HUES48 (cell line): Measurements from ENCODE around the gene VANGL1.
A peak's percentile ranks its signal among the peaks of the same experiment; 100 is the strongest.

Experiments
- H3K27ac ChIP-seq: one replicate; pipeline ENCODE4 v1.7.0; 2013; ENCODE audit warnings: low read depth, low read length, inconsistent platforms
- H3K27me3 ChIP-seq: 2 replicates; pipeline ENCODE4 v1.6.1; 2013; ENCODE audit warnings: mild to moderate bottlenecking, low read length; ENCODE audit not compliant: control insufficient read depth, insufficient read depth
- H3K36me3 ChIP-seq: 2 replicates; pipeline ENCODE4 v1.6.1; 2013; ENCODE audit warnings: low read length; ENCODE audit not compliant: control insufficient read depth, insufficient read depth
- H3K4me1 ChIP-seq: 2 replicates; pipeline ENCODE4 v1.6.1; 2013; ENCODE audit warnings: mild to moderate bottlenecking, low read length; ENCODE audit not compliant: control insufficient read depth, insufficient read depth
- H3K4me3 ChIP-seq: 2 replicates; pipeline ENCODE4 v1.5.1; 2013; ENCODE audit warnings: mild to moderate bottlenecking, low read depth, low read length
- H3K9ac ChIP-seq: 2 replicates; pipeline ENCODE4 v1.6.1; 2013; ENCODE audit warnings: mild to moderate bottlenecking, low read depth, low read length, moderate library complexity
- H3K9me3 ChIP-seq: 2 replicates; pipeline ENCODE4 v1.6.1; 2013; ENCODE audit warnings: low read length; ENCODE audit not compliant: control insufficient read depth, insufficient read depth

The VANGL1 gene

DNA sequence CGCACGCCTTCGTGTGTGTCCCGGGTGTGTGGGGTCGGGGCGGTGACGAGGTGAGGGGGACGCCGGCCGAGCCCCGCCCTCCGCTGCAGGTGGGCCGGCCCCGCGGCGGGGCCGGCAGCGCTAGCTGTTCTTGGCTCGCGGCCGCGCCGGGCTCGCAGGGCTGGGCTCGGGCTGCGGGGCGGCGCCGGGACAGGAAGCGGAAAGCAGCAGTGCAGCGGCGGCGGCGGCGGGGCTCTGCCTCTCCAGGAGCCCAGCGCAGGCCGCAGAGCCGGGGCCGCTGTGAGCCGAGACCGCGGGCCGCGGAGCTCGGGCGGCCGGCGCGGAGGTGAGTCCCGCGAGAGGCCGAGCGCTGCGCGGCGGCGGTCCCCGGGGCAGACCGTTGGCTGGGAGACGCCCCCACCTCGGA lies at the start of gene VANGL1:
TSS of gene VANGL1 (plus strand) at position 209 of the 406 bp plus-strand sequence. CDS start 9,444 bp downstream, outside the sequence.
- Histone ChIP-seq H3K27me3 (no peaks in the 10 kb centered on the region; the same call in 1 of the 2 replicates), H3K9me3 (0 out of 2 replicates have a peak, but pooled peaks cover 5% of the 10 kb centered on the region), H3K27ac (peak within 1 kb of the TSS; percentile 59), H3K4me3 (peak within 1 kb of the TSS; percentile 86), H3K4me1 (peaks cover 15% of the 10 kb centered on the region), H3K36me3 (no peaks in the 10 kb centered on the region), H3K9ac (peak within 1 kb of the TSS; percentile 70)

DNA sequence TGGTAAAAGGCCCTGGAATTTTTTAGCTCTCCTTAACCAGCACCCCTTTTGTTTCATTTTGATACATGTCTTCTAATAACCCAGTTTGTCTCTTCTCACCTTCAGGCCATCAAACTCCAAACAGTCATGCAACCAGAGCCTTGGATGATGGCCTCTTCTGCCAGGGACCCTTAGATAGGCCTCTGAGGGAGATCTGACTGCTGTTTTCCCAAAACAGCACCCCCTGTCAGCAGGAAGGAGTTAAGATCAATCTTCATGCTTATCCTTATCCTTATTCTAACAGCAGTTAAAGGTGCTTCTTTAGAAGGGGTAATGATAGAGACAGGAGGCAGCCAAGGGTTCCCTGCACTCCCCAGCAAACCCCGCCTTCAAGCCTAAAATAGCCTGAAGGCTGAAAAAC lies 49.5 kb upstream of the VANGL1 start:
- H3K4me3 ChIP-seq = no peak overlapping the region
- H3K4me1 ChIP-seq = 0 out of 2 replicates have a peak, but pooled peaks cover 3% of the 10 kb centered on the region
- peaks cover 11% of the 10 kb centered on the region for H3K9me3 ChIP-seq
- no peak overlapping the region for H3K9ac ChIP-seq
- no peak overlapping the region for H3K27ac ChIP-seq
- no peaks in the 10 kb centered on the region for H3K27me3 ChIP-seq
- no peaks in the 10 kb centered on the region for H3K36me3 ChIP-seq

DNA sequence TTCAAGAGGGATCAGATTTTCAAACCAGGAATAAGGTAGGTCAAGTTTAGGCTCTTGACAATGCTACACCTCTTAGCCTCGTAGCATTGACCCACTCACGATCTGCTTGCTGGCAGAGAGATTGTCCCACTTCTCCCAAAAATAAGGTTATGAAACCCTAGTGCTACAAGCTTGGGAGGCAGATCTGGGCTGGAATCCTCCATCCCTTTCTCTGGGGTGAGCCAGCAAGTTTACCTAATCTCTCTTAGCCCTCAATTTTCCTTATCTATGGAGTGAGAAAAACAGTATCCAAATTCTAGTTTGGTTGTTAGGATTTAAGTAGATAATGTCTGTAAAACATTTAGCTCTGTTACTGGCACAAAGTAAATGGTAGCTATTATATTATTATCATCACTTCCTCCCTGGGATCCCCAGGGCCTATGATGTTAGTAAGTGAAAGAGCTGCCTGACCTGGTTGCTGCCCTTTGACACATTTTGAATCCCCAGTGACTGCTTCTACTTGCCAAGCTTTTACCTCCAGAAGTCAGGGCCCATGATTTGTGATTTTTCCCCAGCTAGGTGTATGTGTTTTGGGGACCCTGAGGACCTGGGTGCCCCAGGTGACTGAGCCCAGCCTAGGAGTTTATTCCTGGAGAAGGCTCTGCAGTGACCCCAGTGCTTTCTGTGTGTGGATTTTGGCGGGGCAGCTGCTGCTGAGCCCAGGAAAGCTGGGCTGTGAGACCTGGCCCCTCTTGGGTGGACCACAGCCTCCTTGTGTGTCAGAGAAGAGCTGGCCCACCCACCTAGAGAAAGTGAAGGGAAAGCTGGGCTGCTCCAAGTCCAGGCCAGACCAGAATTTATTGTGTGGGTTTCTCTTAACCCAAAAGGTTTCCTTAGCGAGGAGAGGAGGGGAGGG lies 48.2 kb upstream of the VANGL1 start:
- no peak overlapping the region for H3K27ac ChIP-seq
- 0 out of 2 replicates have a peak, but pooled peaks cover 3% of the 10 kb centered on the region for H3K4me1 ChIP-seq
- H3K9me3 ChIP-seq = peaks cover 4% of the 10 kb centered on the region; the same call in 1 of the 2 replicates
- H3K9ac ChIP-seq = no peak overlapping the region
- H3K27me3 ChIP-seq = no peaks in the 10 kb centered on the region
- no peak overlapping the region for H3K4me3 ChIP-seq
- H3K36me3 ChIP-seq = no peaks in the 10 kb centered on the region

DNA sequence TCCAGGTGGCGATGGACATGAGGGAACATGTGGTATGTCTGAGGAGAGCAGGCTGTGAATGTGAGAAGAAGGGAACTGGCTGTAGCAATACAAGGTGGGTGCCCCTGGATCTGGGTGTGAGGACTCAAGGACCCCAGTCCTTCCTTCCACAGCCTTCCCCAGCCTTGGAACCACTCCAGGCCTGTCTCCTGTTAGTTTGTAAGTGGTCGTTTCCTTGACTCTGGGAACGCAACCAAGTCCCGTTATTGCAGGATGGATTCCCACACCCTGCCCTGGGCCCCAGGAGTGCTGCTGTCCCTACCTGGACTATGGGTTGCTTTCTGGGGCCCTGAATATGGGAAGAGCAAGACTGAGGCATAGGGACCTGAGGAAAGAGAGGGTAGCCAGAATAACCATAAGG lies 47.2 kb upstream of the VANGL1 start:
- Histone ChIP-seq H3K9me3 (no peaks in the 10 kb centered on the region; the same call in 1 of the 2 replicates), H3K4me3 (no peak overlapping the region), H3K27me3 (no peaks in the 10 kb centered on the region), H3K9ac (no peak overlapping the region), H3K4me1 (0 out of 2 replicates have a peak, but pooled peaks cover 3% of the 10 kb centered on the region), H3K27ac (no peak overlapping the region), H3K36me3 (no peaks in the 10 kb centered on the region)

DNA sequence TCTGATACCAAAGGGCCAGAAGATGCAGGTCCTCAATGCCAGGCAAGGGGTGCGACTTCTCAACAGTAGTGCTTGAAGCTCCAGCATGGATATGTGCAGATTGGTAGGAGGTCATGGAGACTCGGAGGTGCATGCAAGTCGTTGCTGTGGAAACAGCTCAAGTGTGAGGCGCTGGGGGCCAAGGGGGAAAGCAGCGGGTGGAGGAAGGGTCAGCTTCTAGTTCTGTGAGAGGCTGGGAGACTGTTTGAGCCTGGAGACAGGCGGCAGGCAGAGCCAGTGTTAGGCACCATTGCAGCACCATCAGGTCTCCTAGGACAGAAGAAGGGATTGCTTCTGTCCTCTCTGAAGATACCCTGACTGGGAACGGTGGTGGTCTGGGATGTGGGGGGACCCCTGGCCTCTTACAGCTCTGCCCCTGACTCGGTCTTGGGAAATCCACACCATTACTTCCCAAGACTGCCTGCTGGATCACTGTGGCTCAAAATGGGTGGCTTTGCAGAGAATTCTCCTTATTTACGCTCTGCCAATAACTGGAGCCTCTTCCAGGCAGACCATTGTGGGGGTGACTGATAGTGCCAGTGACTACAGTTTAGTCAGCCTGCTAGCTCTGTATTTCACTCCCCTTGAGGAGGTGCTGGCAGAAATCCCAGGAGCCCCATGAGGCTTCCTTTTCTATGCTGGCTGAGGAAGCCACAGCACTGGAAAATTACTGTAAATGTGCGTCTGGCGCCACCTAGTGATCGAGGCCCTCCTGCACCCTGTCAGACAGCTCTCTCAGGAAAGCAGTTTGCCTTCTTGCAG lies 46.3 kb upstream of the VANGL1 start:
- Histone ChIP-seq H3K9me3 (no peaks in the 10 kb centered on the region; the same call in 1 of the 2 replicates), H3K9ac (no peak overlapping the region), H3K36me3 (no peaks in the 10 kb centered on the region), H3K27ac (no peak overlapping the region), H3K4me1 (0 out of 2 replicates have a peak, but pooled peaks cover 3% of the 10 kb centered on the region), H3K4me3 (no peak overlapping the region), H3K27me3 (no peaks in the 10 kb centered on the region)

DNA sequence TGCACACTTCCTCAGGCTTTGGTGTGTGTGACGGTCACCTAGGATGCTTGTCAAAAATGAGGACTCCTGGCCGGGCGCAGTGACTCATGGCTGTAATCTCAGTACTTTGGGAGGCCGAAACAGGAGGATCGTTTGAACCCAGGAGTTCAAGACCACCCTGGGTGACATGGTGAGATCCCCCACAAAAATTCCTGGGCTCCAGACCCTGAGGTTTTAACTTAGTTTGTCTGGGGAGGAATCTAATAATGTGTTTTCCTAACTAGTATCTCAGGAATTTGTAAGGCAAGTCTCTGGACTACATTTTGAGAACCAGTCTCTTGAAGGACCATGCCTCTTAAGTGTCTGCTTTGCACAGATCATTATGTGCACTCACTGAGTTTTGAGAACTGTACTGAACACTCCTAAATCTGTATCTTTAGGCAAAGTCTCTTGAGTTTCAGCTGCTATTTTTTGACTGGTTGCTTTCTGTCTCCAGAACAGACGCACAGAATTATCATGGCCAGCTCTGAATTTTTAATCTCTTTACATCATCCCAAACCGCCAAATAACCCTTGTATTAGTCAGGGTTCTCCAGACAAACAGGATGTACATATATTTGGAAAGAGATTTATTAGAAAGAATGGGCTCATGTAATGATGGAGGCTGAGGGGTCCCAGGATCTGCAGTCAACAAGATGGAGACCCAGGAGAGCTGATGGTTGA lies 45.5 kb upstream of the VANGL1 start:
- no peaks in the 10 kb centered on the region for H3K27me3 ChIP-seq
- no peaks in the 10 kb centered on the region for H3K9me3 ChIP-seq
- no peak overlapping the region for H3K9ac ChIP-seq
- 0 out of 2 replicates have a peak, but pooled peaks cover 3% of the 10 kb centered on the region for H3K4me1 ChIP-seq
- no peak overlapping the region for H3K27ac ChIP-seq
- no peaks in the 10 kb centered on the region for H3K36me3 ChIP-seq
- H3K4me3 ChIP-seq = no peak overlapping the region

DNA sequence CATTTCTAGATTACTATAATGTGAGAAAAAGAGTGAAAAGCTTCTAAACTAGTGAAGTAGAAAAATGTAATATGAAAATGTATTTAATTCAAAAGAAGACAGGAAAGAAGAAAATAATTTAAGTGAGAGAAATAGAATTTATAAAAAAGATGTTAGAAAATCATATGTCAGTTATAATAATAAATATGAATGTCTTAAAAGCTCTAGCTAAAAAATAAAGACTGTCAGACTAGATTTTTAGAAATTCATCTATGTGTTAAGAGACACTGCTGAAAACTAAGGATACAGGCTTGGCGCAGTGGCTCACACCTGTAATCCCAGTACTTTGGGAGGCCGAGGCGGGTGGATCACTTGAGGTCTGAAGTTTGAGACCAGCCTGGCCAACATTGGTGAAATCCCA lies 37.3 kb upstream of the VANGL1 start:
- no peak overlapping the region for H3K4me3 ChIP-seq
- no peaks in the 10 kb centered on the region for H3K9me3 ChIP-seq
- no peak overlapping the region for H3K9ac ChIP-seq
- H3K4me1 ChIP-seq = peaks cover 4% of the 10 kb centered on the region
- no peak overlapping the region for H3K27ac ChIP-seq
- H3K27me3 ChIP-seq = no peaks in the 10 kb centered on the region
- H3K36me3 ChIP-seq = no peaks in the 10 kb centered on the region

DNA sequence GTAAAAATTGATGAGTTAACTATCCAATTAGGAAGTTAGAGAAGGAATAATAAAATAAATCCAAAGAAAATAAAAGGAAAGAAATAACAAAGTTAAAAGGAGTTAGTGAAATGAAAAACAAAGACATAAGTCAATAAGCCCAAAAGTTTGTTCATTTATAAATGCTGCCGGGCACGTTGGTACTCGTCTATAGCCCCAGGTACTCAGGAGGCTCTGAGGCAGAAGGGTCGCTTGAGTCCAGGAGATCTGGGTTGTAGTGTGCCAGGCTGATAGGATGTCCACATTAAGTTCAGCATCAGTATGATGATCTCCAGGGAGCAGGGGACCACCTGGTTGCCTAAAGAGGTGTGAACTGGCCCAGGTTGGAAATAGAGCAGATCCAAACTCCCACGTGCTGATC lies 35.5 kb upstream of the VANGL1 start:
- Histone ChIP-seq H3K27ac (no peak overlapping the region), H3K9ac (no peak overlapping the region), H3K27me3 (no peaks in the 10 kb centered on the region), H3K36me3 (no peaks in the 10 kb centered on the region), H3K4me1 (peaks cover 4% of the 10 kb centered on the region), H3K4me3 (no peak overlapping the region), H3K9me3 (no peaks in the 10 kb centered on the region)

DNA sequence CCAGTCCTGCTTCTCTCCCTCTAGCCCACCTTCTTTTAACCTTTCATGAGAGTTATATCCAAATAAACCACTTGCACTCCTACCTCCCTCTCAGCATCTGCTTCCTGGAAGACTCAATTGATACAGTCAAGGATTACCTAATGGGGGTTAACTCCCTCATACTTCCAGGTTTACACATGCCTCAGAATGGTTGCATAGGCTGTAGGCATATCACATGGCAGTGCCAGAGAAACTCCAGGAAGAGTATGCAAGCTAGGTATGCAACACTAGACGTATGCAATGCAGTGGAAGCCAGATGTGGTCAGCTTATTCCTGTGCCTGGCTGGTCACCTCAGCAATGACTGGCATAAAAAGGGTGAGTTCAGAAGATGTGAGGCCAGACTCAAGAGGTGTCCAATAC lies 32.7 kb upstream of the VANGL1 start:
- H3K27me3 ChIP-seq = no peaks in the 10 kb centered on the region
- H3K4me3 ChIP-seq = no peak overlapping the region
- H3K9me3 ChIP-seq = no peaks in the 10 kb centered on the region
- H3K9ac ChIP-seq = no peak overlapping the region
- H3K27ac ChIP-seq = no peak overlapping the region
- H3K4me1 ChIP-seq = peaks cover 4% of the 10 kb centered on the region
- no peaks in the 10 kb centered on the region for H3K36me3 ChIP-seq

DNA sequence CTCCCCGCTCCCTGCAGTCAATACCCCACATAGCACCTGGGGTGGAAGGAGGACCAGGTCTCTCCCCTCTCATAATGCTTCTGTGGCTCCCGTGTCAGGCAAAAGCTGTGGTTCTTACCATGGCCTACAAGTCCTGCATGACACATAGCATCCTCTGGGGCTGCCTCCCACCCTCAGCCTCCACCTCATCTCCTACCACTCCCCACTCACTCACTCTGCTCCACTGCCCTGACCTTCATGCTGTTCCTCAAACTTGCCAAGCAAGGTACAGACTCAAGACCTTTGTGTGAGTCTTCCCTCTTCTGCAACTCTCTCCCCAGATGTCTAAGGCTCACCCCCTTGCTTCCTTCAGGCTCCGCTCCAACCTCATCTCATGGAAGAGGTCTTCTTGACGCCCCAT lies 28.0 kb upstream of the VANGL1 start:
- Histone ChIP-seq H3K4me3 (no peak overlapping the region), H3K27ac (no peak overlapping the region), H3K27me3 (no peaks in the 10 kb centered on the region), H3K9me3 (no peaks in the 10 kb centered on the region), H3K36me3 (no peaks in the 10 kb centered on the region), H3K4me1 (no peaks in the 10 kb centered on the region), H3K9ac (no peak overlapping the region)
